Activated CD8-positive, alpha-beta T cell treated with anti-CD3 and anti-CD28 coated beads, Interleukin-2, amount 10 ng/mL, durations not matched to agents 7 days and 5 days (primary cell): Measurements from ENCODE around the gene NFATC4. TPM values are rescaled to one million over a fixed set of nuclear protein-coding genes. Genes with fewer than 3 reads are reported as not detected.
"Not testable (repeated sequence)": the region's sequence is repeated elsewhere in the genome, so short reads cannot be mapped to it uniquely, and the experiment has no call there.

Experiments
- ATAC-seq: fragments of 150-1000 bp; cut with Tn5 transposase; one replicate; pipeline ENCODE4 v1.10.0; 2021; ENCODE audit warnings: moderate library complexity
- CTCF ChIA-PET: fragments of 350-600 bp; sonication (Branson Sonifier 250); formaldehyde crosslinking; loops from one replicate; lab custom pipeline; 2021; ENCODE audit warnings: antibody characterized with exemption; lab: Charles Lee
- POLR2A ChIA-PET: fragments of 350-600 bp; sonication (Branson Sonifier 250); formaldehyde crosslinking; loops from one replicate; lab custom pipeline; 2021; ENCODE audit warnings: antibody characterized with exemption; lab: Charles Lee
- DNase-seq: peaks from one replicate; pipeline ENCODE4 v3.0.0-alpha.2; 2020
- H3K27ac Mint-ChIP-seq: one replicate; pipeline ENCODE4 v1.8.0; 2021; ENCODE audit warnings: mild to moderate bottlenecking, mixed read lengths
- H3K27me3 Mint-ChIP-seq: one replicate; pipeline ENCODE4 v1.8.0; 2021; ENCODE audit warnings: low read depth, mixed read lengths
- H3K36me3 Mint-ChIP-seq: one replicate; pipeline ENCODE4 v1.8.0; 2021; ENCODE audit warnings: low read depth, mixed read lengths
- H3K4me1 Mint-ChIP-seq: one replicate; pipeline ENCODE4 v1.8.0; 2021; ENCODE audit warnings: low read depth, mixed read lengths
- H3K4me3 Mint-ChIP-seq: one replicate; pipeline ENCODE4 v1.8.0; 2021; ENCODE audit warnings: mild to moderate bottlenecking, mixed read lengths
- H3K9me3 Mint-ChIP-seq: one replicate; pipeline ENCODE4 v1.8.0; 2022; ENCODE audit warnings: mixed read lengths; ENCODE audit not compliant: insufficient read depth
- total RNA-seq, 2 experiments: library from RNA; stranded (reverse); gene quantifications; one replicate each; pipeline ENCODE4 v1.2.3, GENCODE V29; 2021

The NFATC4 gene
- total RNA-seq = not detected

DNA sequence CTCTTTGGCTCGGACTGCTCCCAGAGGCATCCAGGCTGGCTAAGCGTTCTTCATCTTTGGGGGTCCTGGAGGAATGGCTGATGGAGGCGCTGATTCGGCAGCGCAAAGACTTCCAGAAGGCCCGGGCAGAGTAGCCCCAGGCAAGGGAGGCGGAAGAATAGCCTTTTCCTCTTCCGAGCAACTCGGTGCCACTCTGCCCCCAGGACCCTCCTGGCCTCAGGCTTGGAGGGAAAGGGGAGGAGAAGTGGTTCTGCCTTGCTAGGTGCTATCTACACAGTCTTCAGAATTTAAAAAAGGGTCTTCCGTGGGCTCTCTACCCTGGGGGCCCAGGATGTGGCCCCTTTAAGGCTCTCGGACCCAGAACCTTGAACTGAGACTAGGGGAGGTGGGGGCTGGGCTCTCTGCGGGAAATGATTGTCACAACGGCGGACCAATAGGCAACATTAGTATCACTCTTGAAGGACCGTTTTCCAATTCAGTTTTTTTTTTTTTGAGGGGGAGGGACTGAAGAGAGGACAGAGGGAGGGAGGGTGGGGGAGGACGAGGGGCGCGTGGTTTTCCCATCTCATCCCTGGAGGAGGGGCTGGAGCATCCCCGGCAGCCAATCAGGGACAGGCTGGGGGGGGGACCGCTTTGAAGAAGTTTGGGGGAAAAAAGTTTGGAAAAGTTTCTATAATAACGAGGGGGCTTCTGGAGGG, at the start of gene NFATC4:
Gene NFATC4 (plus strand): TSS at position 671 of the 698 bp plus-strand sequence. CDS start 157 bp downstream, outside the sequence.
- Mint-ChIP-seq H3K9me3 (no peaks in the 10 kb centered on the region), H3K36me3 (no peaks in the 10 kb centered on the region), H3K4me3 (peak within 1 kb of the TSS; percentile 42), H3K27ac (no peak within 1 kb of the TSS), H3K27me3 (peaks cover 46% of the 10 kb centered on the region), H3K4me1 (peaks cover 31% of the 10 kb centered on the region)
- no peak for ATAC-seq
- DNase-seq = no peak
- ChIA-PET POLR2A (no interaction called here), CTCF (no interaction called here)

DNA sequence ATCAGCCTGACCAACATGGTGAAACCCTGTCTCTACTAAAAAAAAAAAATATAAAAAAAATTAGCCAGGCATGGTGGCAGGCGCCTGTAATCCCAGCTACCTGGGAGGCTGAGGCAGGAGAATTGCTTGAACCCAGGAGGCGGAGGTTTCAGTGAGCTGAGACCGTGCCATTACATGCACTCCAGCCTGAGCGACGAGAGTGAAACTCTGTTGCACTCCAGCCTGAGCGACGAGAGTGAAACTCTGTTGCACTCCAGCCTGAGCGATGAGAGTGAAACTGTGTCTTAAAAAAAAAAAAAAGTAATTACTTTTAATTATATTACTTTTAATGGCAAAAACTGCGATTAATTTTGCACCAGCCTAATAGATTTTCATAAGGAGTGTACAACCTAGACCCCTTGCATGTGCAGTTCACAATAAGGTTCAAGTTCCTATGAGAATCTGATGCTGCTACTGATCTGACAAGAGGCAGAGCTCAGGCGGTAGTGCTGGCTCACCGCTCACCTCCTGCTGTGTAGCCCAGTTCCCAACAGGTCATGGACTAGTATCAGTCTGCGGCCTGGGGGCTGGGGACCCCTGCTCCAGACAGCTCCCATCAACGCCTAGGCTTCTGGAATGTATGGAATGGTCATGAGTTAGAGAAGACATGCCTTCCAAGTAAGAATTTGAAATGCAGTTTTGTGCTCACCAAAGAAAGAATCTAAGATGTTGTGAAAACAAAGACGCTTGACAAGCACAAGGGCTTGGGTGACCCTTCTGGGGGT, 46.6 kb upstream of the NFATC4 start:
- ChIA-PET CTCF (interaction anchor here (1.6 to 8.9 kb wide), 5 partner anchors 8 to 110 kb away, joined by 3 to 87 read pairs (median 5); partner anchors contain the start of genes ADCY4, CIDEB, LTB4R and LTB4R2), POLR2A (interaction anchor here (0.8 kb wide), 1 partner anchor 109 kb away, joined by 4 read pairs; the partner anchor contains the start of gene KHNYN)
- H3K9me3 Mint-ChIP-seq = no peaks in the 10 kb centered on the region
- ATAC-seq = no peak
- peaks cover 19% of the 10 kb centered on the region for H3K27me3 Mint-ChIP-seq
- H3K27ac Mint-ChIP-seq = no peak overlapping the region
- peaks cover 8% of the 10 kb centered on the region for H3K36me3 Mint-ChIP-seq
- H3K4me3 Mint-ChIP-seq = no peak overlapping the region
- no peak for DNase-seq
- H3K4me1 Mint-ChIP-seq = peaks cover 22% of the 10 kb centered on the region

DNA sequence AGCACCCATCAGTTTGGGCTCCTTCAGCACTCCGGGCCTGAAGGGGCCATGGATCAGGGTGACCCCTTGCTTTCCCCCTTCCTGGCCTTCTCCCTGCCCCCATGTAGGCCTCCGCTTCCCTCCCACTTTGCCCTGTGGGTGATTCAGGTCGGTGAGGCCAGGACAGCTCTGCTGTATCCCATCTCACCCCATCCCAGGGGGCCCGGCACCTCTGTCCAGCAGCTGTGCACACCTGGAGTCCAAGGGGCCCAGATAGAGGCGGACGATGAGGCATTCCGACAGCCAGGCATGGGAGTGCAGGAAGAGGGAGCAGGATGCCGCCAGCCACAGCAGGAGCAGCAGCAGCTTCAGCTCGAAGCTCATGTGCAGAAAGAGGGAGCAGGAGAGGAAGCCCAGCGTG, 45.3 kb upstream of the NFATC4 start:
- Mint-ChIP-seq H3K4me3 (no peak overlapping the region), H3K36me3 (peaks cover 3% of the 10 kb centered on the region), H3K27ac (no peak overlapping the region), H3K4me1 (peaks cover 19% of the 10 kb centered on the region), H3K27me3 (peaks cover 19% of the 10 kb centered on the region), H3K9me3 (no peaks in the 10 kb centered on the region)
- DNase-seq (no peak), ATAC-seq (no peak)
- CTCF ChIA-PET = interaction anchor here (1.2 to 8.9 kb wide), 5 partner anchors 9 to 114 kb away, joined by 3 to 87 read pairs (median 5); partner anchors contain the start of genes ADCY4, CIDEB, LTB4R and LTB4R2
- POLR2A ChIA-PET = interaction anchor here (0.8 to 1.3 kb wide), 3 partner anchors 11 to 109 kb away, joined by 3 to 4 read pairs (median 3); partner anchors contain the start of genes KHNYN and LTB4R

DNA sequence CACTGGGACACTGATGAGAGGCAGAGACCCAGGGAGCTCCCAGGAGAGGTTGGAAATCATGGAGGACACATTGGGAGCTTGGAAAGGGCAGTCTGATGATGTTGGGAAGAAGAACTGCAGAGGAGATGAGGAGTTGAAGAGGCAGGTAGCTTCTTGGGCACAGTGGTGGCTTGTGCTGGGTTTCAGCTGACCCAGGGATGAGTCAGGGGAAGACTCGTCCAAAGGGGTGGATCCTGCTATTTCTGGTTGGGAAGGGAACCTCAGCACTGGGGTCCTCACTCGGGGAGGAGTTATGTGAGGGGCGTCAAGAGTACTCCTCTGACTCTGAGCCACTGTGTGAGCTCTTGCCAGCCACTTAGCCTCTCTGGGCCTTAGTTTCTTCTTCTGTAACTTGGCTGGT, 44.6 kb upstream of the NFATC4 start:
- no peaks in the 10 kb centered on the region for H3K9me3 Mint-ChIP-seq
- ChIA-PET CTCF (interaction anchor here (0.9 to 8.9 kb wide), 5 partner anchors 10 to 114 kb away, joined by 3 to 87 read pairs (median 5); partner anchors contain the start of genes ADCY4, CIDEB, LTB4R and LTB4R2), POLR2A (interaction anchor here (1.1 to 1.3 kb wide), 2 partner anchors 12 to 108 kb away, joined by 3 read pairs; partner anchors contain the start of gene LTB4R)
- no peak for ATAC-seq
- H3K36me3 Mint-ChIP-seq = no peaks in the 10 kb centered on the region
- DNase-seq = no peak
- H3K4me3 Mint-ChIP-seq = no peak overlapping the region
- no peak overlapping the region for H3K27ac Mint-ChIP-seq
- peaks cover 15% of the 10 kb centered on the region for H3K27me3 Mint-ChIP-seq
- H3K4me1 Mint-ChIP-seq = peaks cover 24% of the 10 kb centered on the region

DNA sequence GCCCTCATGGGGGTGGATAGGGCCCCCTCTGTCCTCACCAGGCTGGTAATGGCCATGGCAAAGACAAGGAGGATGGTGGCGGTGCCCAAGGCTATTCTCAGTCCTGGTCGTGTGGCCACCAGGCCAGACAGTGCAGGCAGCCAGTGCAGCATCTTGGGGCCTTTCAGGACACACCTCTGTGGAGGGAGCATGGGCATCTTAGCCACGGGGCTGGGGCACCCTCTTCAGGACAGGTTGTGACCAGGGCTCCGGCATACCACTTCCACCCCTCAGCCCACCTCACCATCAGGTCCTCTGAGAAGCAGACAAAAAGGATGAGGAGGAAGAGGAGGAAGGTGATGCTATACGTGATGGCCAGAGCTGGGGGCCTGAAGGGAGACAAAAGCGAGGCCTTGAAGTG, 44.0 kb upstream of the NFATC4 start:
- Mint-ChIP-seq H3K9me3 (no peaks in the 10 kb centered on the region), H3K27ac (no peak overlapping the region), H3K36me3 (no peaks in the 10 kb centered on the region), H3K4me1 (peaks cover 29% of the 10 kb centered on the region), H3K27me3 (peaks cover 14% of the 10 kb centered on the region), H3K4me3 (no peak overlapping the region)
- CTCF ChIA-PET = interaction anchor here (0.9 to 8.9 kb wide), 7 partner anchors 9 to 114 kb away, joined by 3 to 87 read pairs (median 5); partner anchors contain the start of genes ADCY4, CBLN3, CIDEB and KHNYN
- no peak for ATAC-seq
- DNase-seq = no peak
- POLR2A ChIA-PET = no interaction called here

DNA sequence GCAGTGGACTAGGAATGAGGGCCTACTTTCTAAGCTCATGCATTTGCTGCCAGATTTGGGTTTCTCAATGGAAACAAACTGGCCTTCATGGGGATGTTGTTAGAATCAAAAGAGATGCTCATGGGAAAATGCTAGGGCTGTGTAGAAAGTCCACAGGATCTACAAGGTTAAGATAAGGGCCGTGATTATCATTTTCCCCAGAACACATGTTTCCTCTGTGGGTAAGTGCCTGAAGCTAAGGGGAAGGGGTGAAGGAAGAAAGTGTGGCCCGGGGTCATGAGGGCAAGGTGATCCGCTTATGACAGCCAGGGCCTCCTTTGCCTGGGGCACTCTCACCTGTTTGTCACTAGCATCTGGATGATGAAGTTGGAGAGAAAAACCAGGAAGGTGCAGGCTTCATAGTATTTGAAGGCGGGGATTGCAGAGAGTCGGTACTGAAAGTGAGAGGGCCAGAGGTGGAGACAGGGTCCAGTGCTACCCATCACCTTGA, 42.9 kb upstream of the NFATC4 start:
- Mint-ChIP-seq H3K27ac (no peak overlapping the region), H3K9me3 (no peaks in the 10 kb centered on the region), H3K27me3 (peaks cover 7% of the 10 kb centered on the region), H3K36me3 (no peaks in the 10 kb centered on the region), H3K4me1 (peaks cover 39% of the 10 kb centered on the region), H3K4me3 (no peak overlapping the region)
- POLR2A ChIA-PET = interaction anchor here (0.7 to 1.1 kb wide), 4 partner anchors 54 to 111 kb away, joined by 3 to 5 read pairs (median 4); partner anchors contain the start of genes KHNYN and RABGGTA
- CTCF ChIA-PET = interaction anchor here (1.0 to 8.9 kb wide), 7 partner anchors 8 to 113 kb away, joined by 3 to 87 read pairs (median 5); partner anchors contain the start of genes ADCY4, CBLN3, CIDEB and KHNYN
- ATAC-seq (no peak), DNase-seq (no peak)

DNA sequence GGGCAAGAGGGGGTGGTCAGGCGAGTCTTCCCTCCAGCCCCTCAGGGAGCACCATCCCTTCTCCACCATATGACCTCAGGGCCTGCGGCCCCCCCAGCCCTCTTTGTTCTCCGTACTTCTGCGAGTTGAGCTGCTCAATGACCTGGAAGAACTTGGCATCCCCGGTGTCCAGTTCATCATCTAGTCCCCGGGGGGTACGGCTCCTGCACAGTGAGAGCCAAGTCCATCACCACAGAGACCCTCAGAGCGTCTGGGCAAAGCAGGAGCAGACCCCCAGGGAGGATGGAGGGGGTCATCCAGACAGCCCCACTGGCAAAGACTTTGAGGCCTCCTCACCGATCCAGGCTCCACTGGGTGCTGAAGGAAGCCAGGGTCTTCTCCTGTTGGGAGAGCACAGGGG, 42.0 kb upstream of the NFATC4 start:
- no peak overlapping the region for H3K27ac Mint-ChIP-seq
- peaks cover 47% of the 10 kb centered on the region for H3K4me1 Mint-ChIP-seq
- no peak for DNase-seq
- ChIA-PET CTCF (interaction anchor here (1.2 to 9.0 kb wide), 7 partner anchors 7 to 112 kb away, joined by 3 to 142 read pairs (median 42); partner anchors contain the start of genes ADCY4, CBLN3, CIDEB and KHNYN), POLR2A (interaction anchor here (0.7 to 1.1 kb wide), 3 partner anchors 55 to 110 kb away, joined by 3 to 5 read pairs (median 3); partner anchors contain the start of gene RABGGTA)
- no peak for ATAC-seq
- no peak overlapping the region for H3K4me3 Mint-ChIP-seq
- H3K9me3 Mint-ChIP-seq = no peaks in the 10 kb centered on the region
- H3K36me3 Mint-ChIP-seq = no peaks in the 10 kb centered on the region
- peaks cover 3% of the 10 kb centered on the region for H3K27me3 Mint-ChIP-seq

DNA sequence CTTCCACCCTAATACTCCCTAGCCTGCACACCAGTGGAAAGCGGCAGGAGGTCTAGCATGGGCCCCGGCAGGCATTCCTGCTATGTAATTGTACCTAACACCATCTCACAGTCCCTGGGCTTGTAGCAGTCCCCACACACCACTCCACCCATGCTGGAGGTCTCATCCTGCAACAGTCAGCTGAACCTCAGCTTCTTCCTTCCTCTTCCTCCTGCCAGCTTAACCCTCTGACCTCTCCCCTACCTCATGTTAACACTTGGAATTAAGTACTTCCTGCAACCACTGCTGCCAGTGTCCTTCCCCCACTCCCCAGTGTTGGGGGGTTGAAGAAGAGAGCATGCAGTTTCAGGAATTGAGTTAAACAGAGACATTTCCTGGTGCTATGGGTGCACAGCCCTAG, 40.7 kb upstream of the NFATC4 start:
- ChIA-PET CTCF (interaction anchor here (0.6 to 9.0 kb wide), 10 partner anchors 9 to 114 kb away, joined by 3 to 142 read pairs (median 6); partner anchors contain the start of genes CIDEB, KHNYN, LTB4R and LTB4R2), POLR2A (interaction anchor here (1.5 kb wide), 1 partner anchor 103 kb away, joined by 7 read pairs; the partner anchor contains the start of genes CBLN3 and KHNYN)
- peaks cover 8% of the 10 kb centered on the region for H3K27me3 Mint-ChIP-seq
- H3K4me1 Mint-ChIP-seq = peaks cover 60% of the 10 kb centered on the region
- no peaks in the 10 kb centered on the region for H3K9me3 Mint-ChIP-seq
- ATAC-seq (no peak), DNase-seq (no peak)
- H3K27ac Mint-ChIP-seq = peak overlapping the region; percentile 90
- no peak overlapping the region for H3K4me3 Mint-ChIP-seq
- no peaks in the 10 kb centered on the region for H3K36me3 Mint-ChIP-seq

DNA sequence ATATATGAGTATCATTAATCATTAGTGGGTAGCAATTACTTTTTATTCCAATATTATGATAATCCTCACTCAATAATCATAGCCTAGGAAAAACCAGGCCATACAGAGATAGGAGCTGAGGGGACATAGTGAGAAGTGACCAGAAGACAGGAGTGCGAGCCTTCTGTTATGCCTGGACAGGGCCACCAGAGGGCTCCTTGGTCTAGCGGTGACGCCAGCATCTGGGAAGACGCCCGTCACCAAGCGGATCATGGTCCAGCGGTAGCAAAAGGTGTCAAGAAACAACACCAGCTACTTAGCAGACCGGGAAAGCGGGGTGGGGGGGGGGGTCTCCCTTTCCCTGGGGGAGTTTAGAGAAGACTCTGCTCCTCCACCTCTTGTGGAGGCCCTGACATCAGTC, 40.1 kb upstream of the NFATC4 start:
- Mint-ChIP-seq H3K4me1 (peaks cover 64% of the 10 kb centered on the region), H3K27me3 (peaks cover 11% of the 10 kb centered on the region)
- H3K4me3 Mint-ChIP-seq, H3K36me3 Mint-ChIP-seq, ATAC-seq, DNase-seq, H3K27ac Mint-ChIP-seq, H3K9me3 Mint-ChIP-seq: not testable (repeated sequence)
- ChIA-PET POLR2A (interaction anchor here (1.5 to 13.7 kb wide), 3 partner anchors 14 to 103 kb away, joined by 5 to 185 read pairs (median 7); partner anchors contain the start of genes CBLN3 and KHNYN), CTCF (interaction anchor here (0.9 to 9.0 kb wide), 9 partner anchors 12 to 167 kb away, joined by 3 to 142 read pairs (median 6); partner anchors contain the start of genes CIDEB, IRF9, KHNYN and LTB4R)

DNA sequence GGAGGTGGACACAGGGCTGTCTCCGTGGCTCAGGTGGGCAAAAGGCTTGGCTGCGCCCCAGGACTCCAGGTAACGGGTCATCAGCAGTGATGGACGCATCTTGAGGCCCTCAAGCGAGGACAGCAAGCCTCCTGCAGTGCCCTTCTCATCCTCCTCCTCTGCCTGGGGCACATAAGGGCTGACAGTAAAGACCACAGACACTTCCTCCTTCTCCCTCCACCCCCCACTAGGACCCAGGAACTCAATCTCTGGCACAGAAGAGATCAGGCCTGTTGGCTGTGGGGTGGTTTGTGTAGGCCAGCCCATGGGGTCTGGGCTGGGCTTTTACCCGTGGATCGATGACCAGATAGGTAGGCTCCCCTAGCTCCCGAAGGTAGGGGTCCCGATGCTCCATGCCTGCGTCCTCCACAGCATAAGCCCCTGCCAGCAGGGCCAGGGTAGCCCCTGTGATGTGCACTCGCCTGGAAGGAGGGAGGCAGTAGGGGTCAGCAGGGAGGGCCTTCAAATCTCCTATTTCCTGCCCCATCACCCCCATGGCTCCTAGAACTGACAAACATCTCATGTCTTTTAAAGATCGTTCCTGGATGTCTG, 38.8 kb upstream of the NFATC4 start:
- Mint-ChIP-seq H3K36me3 (no peaks in the 10 kb centered on the region), H3K27me3 (peaks cover 14% of the 10 kb centered on the region), H3K27ac (peak overlapping the region; percentile 71), H3K4me1 (peaks cover 77% of the 10 kb centered on the region), H3K4me3 (no peak overlapping the region), H3K9me3 (no peaks in the 10 kb centered on the region)
- ChIA-PET POLR2A (interaction anchor here (0.6 to 13.7 kb wide), 5 partner anchors 15 to 364 kb away, joined by 3 to 185 read pairs (median 4); partner anchors contain the start of genes CBLN3, KHNYN and TINF2), CTCF (interaction anchor here (0.7 to 9.0 kb wide), 7 partner anchors 8 to 108 kb away, joined by 3 to 142 read pairs (median 10); partner anchors contain the start of genes CIDEB, KHNYN, LTB4R and LTB4R2)
- DNase-seq (no peak), ATAC-seq (no peak)
